Mammary epithelial cell (primary cell): Measurements from ENCODE around the gene ALPP.
"Not testable (repeated sequence)": the region's sequence is repeated elsewhere in the genome, so short reads cannot be mapped to it uniquely, and the experiment has no call there.

Experiments used
- CTCF ChIP-seq, 2 donors: IDR thresholded peaks in 1 of 2; conservative IDR thresholded peaks in 1 of 2; 2 replicates each; pipeline ENCODE4 v1.5.1; 2011 to 2012; ENCODE audit warnings: inconsistent platforms in 2 of 2, low read length in 2 of 2, mild to moderate bottlenecking in 2 of 2, control low read depth in 1 of 2, low read depth in 1 of 2; ENCODE audit not compliant: insufficient read depth in 1 of 2; ENCODE audit errors: extremely low read depth in 1 of 2
- EZH2 ChIP-seq: IDR thresholded peaks from 2 replicates; pipeline ENCODE4 v1.6.1; 2012; ENCODE audit warnings: low read length, inconsistent platforms, borderline replicate concordance

- TF ChIP-seq CTCF (conservative IDR thresholded peaks at IDR 0.05 in 1 of 2, IDR thresholded peaks at IDR 0.05 in 1 of 2; ENCODE audit: extremely low read depth in 1 of 2, insufficient read depth in 1 of 2, low read depth in 1 of 2, low read length in 2 of 2); EZH2: not testable (repeated sequence)
These were observed 15.3 kb upstream of the ALPP start for GRCh38 chr2:232363064-232363783.
